CD8-positive, alpha-beta memory T cell (primary cell): Measurements from ENCODE around the gene RGL2. TPM values are rescaled to one million over a fixed set of nuclear protein-coding genes. Genes with fewer than 3 reads are reported as not detected.
A peak's percentile ranks its signal among the peaks of the same experiment; 100 is the strongest.

Experiments used
- CTCF ChIA-PET: fragments of 350-600 bp; sonication (Branson Sonifier 250); formaldehyde crosslinking; loops from one replicate; lab custom pipeline; 2021; ENCODE audit warnings: antibody characterized with exemption; lab: Charles Lee
- POLR2A ChIA-PET: fragments of 350-600 bp; sonication (Branson Sonifier 250); formaldehyde crosslinking; loops from one replicate; lab custom pipeline; 2021; ENCODE audit warnings: antibody characterized with exemption; lab: Charles Lee
- DNase-seq, 5 donors: peaks; one replicate each; pipeline versions ENCODE4 v3.0.0 to v3.0.0-alpha.2; 2020 to 2022; ENCODE audit warnings: mixed read lengths in 1 of 5
- H3K27ac ChIP-seq: one replicate; pipeline ENCODE4 v1.7.0; 2013; ENCODE audit warnings: low read depth, mild to moderate bottlenecking, low read length, moderate library complexity
- H3K27me3 ChIP-seq: 2 replicates; pipeline ENCODE4 v1.7.0; 2013; ENCODE audit warnings: low read length, mild to moderate bottlenecking; ENCODE audit not compliant: insufficient read depth, poor library complexity, severe bottlenecking
- H3K36me3 ChIP-seq: 2 replicates; pipeline ENCODE4 v1.7.0; 2013; ENCODE audit warnings: mild to moderate bottlenecking, low read length, moderate library complexity; ENCODE audit not compliant: insufficient read depth
- H3K4me1 ChIP-seq: 2 replicates; pipeline ENCODE4 v1.7.0; 2013; ENCODE audit warnings: mild to moderate bottlenecking, low read length, moderate library complexity; ENCODE audit not compliant: insufficient read depth
- H3K4me3 ChIP-seq: 2 replicates; pipeline ENCODE4 v1.7.0; 2013; ENCODE audit warnings: mild to moderate bottlenecking, low read length
- H3K9me3 ChIP-seq: 2 replicates; pipeline ENCODE4 v1.7.0; 2013; ENCODE audit warnings: mild to moderate bottlenecking, low read length
- H3K27ac Mint-ChIP-seq, 8 donors: one replicate each; pipeline ENCODE4 v1.8.0; 2020 to 2021; ENCODE audit warnings: mixed read lengths in 8 of 8, mild to moderate bottlenecking in 6 of 8, inconsistent platforms in 3 of 8, moderate library complexity in 3 of 8
- H3K27me3 Mint-ChIP-seq, 2 donors: one replicate each; pipeline ENCODE4 v1.8.0; 2020 to 2021; ENCODE audit warnings: mixed read lengths in 2 of 2, mild to moderate bottlenecking in 1 of 2, moderate library complexity in 1 of 2
- H3K36me3 Mint-ChIP-seq, 3 donors: one replicate each; pipeline ENCODE4 v1.8.0; 2020 to 2021; ENCODE audit warnings: mixed read lengths in 3 of 3, inconsistent platforms in 1 of 3, mild to moderate bottlenecking in 1 of 3
- H3K4me1 Mint-ChIP-seq, 3 donors: one replicate each; pipeline ENCODE4 v1.8.0; 2020 to 2021; ENCODE audit warnings: mixed read lengths in 3 of 3, inconsistent platforms in 1 of 3, mild to moderate bottlenecking in 1 of 3
- H3K4me3 Mint-ChIP-seq, 7 donors: one replicate each; pipeline ENCODE4 v1.8.0; 2020 to 2021; ENCODE audit warnings: mixed read lengths in 7 of 7, mild to moderate bottlenecking in 6 of 7, moderate library complexity in 4 of 7, inconsistent platforms in 2 of 7
- H3K9me3 Mint-ChIP-seq, 5 donors: one replicate each; pipeline ENCODE4 v1.8.0; 2020 to 2022; ENCODE audit warnings: mixed read lengths in 5 of 5, mild to moderate bottlenecking in 3 of 5, moderate library complexity in 2 of 5, inconsistent platforms in 1 of 5
- polyA plus RNA-seq: library from polyadenylated mRNA; unstranded; fragments of 300-500 nt; fragmentation: Illumina TruSeq; gene quantifications from one replicate; pipeline ENCODE4 v1.2.3, GENCODE V29; 2021
- total RNA-seq, 2 experiments: library from RNA; stranded (reverse); gene quantifications; one replicate each; pipeline ENCODE4 v1.2.3, GENCODE V29; 2021

RGL2 gene
- total and polyA plus RNA-seq, 3 experiments from 2014 or later, result 10.4 to 22.9 (median 20.5) TPM

DNA sequence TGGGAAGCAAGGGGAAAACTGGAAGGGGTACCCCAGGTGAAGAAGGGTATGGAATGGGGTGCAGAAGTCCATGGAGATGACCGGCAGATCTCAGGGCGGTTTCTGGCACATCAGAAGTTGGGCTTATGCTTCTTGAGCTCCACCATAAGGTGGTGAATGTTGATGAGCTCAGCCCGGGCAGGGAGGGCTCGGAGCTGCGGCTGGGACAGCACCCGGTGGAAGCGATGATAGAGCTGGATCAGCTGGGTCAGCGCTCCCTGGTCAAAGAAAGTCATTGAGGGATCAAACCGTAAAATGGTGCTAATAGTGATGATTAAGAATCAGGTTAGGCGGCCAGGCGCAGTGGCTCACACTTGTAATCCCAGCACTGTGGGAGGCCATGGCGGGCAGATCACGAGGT, 48.0 kb downstream of the RGL2 start:
- peaks cover 0 to 34% (median 13%) of the 10 kb centered on the region in 3 donors for H3K36me3 Mint-ChIP-seq
- no peaks in the 10 kb centered on the region for H3K27me3 ChIP-seq
- H3K27ac ChIP-seq, result no peak overlapping the region
- DNase-seq, result no peak
- no peaks in the 10 kb centered on the region for H3K9me3 Mint-ChIP-seq
- peaks cover 32 to 42% (median 38%) of the 10 kb centered on the region in 3 donors for H3K4me1 Mint-ChIP-seq
- no peaks in the 10 kb centered on the region for H3K9me3 ChIP-seq
- H3K4me1 ChIP-seq, result peaks cover 24% of the 10 kb centered on the region
- no peak overlapping the region for H3K4me3 ChIP-seq
- CTCF ChIA-PET, result interaction anchor here (2.3 to 4.8 kb wide), 3 partner anchors 10 to 90 kb away, joined by 13 to 101 read pairs (median 33); partner anchors contain the start of genes RPS18 and VPS52
- H3K27ac Mint-ChIP-seq, result peak overlapping the region in 6 of 8 donors; percentile 34 to 98 (median 97)
- POLR2A ChIA-PET, result interaction anchor here (1.0 to 4.4 kb wide), 3 partner anchors 21 to 93 kb away, joined by 3 to 26 read pairs (median 24); partner anchors contain the start of genes B3GALT4, RPS18 and VPS52
- H3K4me3 Mint-ChIP-seq, result peak overlapping the region in 6 of 7 donors; percentile 59 to 94 (median 86)
- peaks cover 2 to 4% of the 10 kb centered on the region in 2 donors for H3K27me3 Mint-ChIP-seq
- peaks cover 7% of the 10 kb centered on the region for H3K36me3 ChIP-seq

DNA sequence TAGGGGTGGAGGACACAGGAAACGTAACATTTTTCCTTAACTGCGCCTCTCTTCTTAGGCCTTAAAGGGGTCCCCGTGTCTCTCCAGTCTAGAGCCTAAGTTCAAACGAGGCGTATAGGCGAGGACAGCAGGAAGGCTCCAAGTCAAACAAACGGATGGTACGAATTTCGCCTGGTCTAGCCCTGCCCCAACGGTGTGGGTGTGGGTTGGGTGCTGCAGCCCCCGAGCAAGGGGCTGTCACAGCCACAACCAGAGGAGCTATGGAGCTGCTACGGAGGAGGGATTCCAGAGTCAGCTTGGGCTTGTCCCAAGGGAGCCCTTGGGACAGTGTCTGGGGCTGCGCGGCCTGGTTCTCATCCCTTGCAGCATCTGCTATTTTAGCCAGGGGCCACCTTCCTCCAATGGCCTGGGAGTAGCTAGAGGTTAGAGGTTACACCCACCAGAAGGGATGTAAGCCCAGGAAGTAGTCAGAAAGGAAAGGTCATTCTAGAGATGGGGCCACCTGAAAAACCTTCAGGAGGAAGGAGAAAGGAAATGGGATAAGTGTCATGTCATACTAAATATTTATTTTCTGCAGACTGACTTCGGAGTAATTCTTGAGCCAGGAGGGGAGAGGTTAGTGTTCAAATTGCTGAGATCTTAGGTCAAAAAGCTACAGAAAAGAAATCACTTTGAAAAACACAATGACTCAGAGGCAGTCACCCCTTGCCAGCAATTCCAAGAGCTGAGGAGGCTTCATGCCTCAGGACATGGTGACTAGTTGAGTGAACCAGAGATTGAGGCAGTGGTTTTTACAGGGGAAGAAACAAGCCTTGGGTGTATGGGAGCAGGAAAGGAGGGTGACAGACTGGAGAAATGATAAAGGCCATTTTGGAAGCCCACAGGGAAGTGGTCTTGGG, 48.8 kb downstream of the RGL2 start:
- ChIA-PET POLR2A (interaction anchor here (0.5 to 4.4 kb wide), 14 partner anchors 14 to 278 kb away, joined by 3 to 26 read pairs (median 6); partner anchors contain the start of genes B3GALT4, HSD17B8, PFDN6 and RING1), CTCF (interaction anchor here (0.9 to 4.8 kb wide), 13 partner anchors 11 to 168 kb away, joined by 3 to 101 read pairs (median 7); partner anchors contain the start of genes CUTA, RGL2, RPS18 and VPS52)
- H3K36me3 ChIP-seq, result peaks cover 7% of the 10 kb centered on the region
- DNase-seq, result no peak
- H3K27ac Mint-ChIP-seq, result peak overlapping the region; percentile 95 to 98 (median 98)
- peak overlapping the region; percentile 74 for H3K4me3 ChIP-seq
- no peaks in the 10 kb centered on the region for H3K9me3 ChIP-seq
- peaks cover 32 to 42% (median 38%) of the 10 kb centered on the region in 3 donors for H3K4me1 Mint-ChIP-seq
- peaks cover 2 to 4% of the 10 kb centered on the region in 2 donors for H3K27me3 Mint-ChIP-seq
- no peaks in the 10 kb centered on the region for H3K27me3 ChIP-seq
- peak overlapping the region; percentile 82 to 96 (median 89) for H3K4me3 Mint-ChIP-seq
- no peaks in the 10 kb centered on the region for H3K9me3 Mint-ChIP-seq
- H3K36me3 Mint-ChIP-seq, result peaks cover 0 to 31% (median 13%) of the 10 kb centered on the region in 3 donors
- peak overlapping the region; percentile 89 for H3K27ac ChIP-seq
- H3K4me1 ChIP-seq, result peaks cover 24% of the 10 kb centered on the region

- peak overlapping the region; percentile 74 for H3K4me3 ChIP-seq
- no peaks in the 10 kb centered on the region for H3K9me3 ChIP-seq
- peaks cover 7% of the 10 kb centered on the region for H3K36me3 ChIP-seq
- H3K27ac Mint-ChIP-seq, result peak overlapping the region; percentile 95 to 99 (median 98)
- H3K27me3 Mint-ChIP-seq, result peaks cover 2 to 4% of the 10 kb centered on the region in 2 donors
- peaks cover 24% of the 10 kb centered on the region for H3K4me1 ChIP-seq
- ChIA-PET POLR2A (interaction anchor here (0.5 to 4.4 kb wide), 17 partner anchors 15 to 277 kb away, joined by 3 to 26 read pairs (median 7); partner anchors contain the start of genes B3GALT4, HSD17B8, PFDN6 and RGL2), CTCF (interaction anchor here (0.7 to 4.8 kb wide), 45 partner anchors 11 to 277 kb away, joined by 3 to 101 read pairs (median 5); partner anchors contain the start of genes B3GALT4, CUTA, HLA-DPA1 and HLA-DPB1)
- peak overlapping the region; percentile 82 to 96 (median 89) for H3K4me3 Mint-ChIP-seq
- no peaks in the 10 kb centered on the region for H3K9me3 Mint-ChIP-seq
- peak; percentile 95 to 98 (median 96) for DNase-seq
- peaks cover 0 to 28% (median 13%) of the 10 kb centered on the region in 3 donors for H3K36me3 Mint-ChIP-seq
- H3K4me1 Mint-ChIP-seq, result peaks cover 32 to 42% (median 38%) of the 10 kb centered on the region in 3 donors
- H3K27me3 ChIP-seq, result no peaks in the 10 kb centered on the region
- H3K27ac ChIP-seq, result peak overlapping the region; percentile 90
These were observed 49.6 kb downstream of the RGL2 start for GRCh38 chr6:33248932-33249731.

DNA sequence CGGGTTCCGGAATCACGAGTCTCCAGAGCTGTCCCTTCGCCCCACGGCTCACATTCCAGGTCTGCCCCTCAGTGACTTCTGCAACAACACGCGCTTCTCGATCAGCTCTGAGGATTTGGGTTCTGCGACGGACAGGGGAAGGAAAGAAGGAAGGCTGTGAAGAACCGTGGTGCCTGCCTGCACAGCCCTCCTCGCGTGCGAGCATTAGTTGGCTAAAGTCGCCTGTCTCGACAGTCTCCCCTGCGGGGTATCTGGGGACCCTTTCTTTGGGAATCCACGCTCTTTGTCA, 50.2 kb downstream of the RGL2 start:
- Histone ChIP-seq H3K36me3 (peaks cover 7% of the 10 kb centered on the region), H3K4me1 (peaks cover 24% of the 10 kb centered on the region), H3K27ac (peak overlapping the region; percentile 90), H3K27me3 (no peaks in the 10 kb centered on the region), H3K4me3 (peak overlapping the region; percentile 70), H3K9me3 (no peaks in the 10 kb centered on the region)
- POLR2A ChIA-PET, result interaction anchor here (0.5 to 4.4 kb wide), 12 partner anchors 22 to 532 kb away, joined by 3 to 24 read pairs (median 8); partner anchors contain the start of genes B3GALT4, HSD17B8, RGL2 and RING1
- Mint-ChIP-seq H3K4me3 (peak overlapping the region; percentile 82 to 96 (median 89)), H3K36me3 (peaks cover 0 to 27% (median 13%) of the 10 kb centered on the region in 3 donors), H3K4me1 (peaks cover 32 to 42% (median 38%) of the 10 kb centered on the region in 3 donors), H3K27me3 (peaks cover 2 to 4% of the 10 kb centered on the region in 2 donors), H3K9me3 (no peaks in the 10 kb centered on the region), H3K27ac (peak overlapping the region; percentile 95 to 99 (median 98))
- DNase-seq, result peak in 1 of 5 donors; percentile 18
- CTCF ChIA-PET, result interaction anchor here (0.7 to 4.8 kb wide), 46 partner anchors 10 to 277 kb away, joined by 3 to 101 read pairs (median 5); partner anchors contain the start of genes B3GALT4, CUTA, HLA-DPA1 and HLA-DPB1

- no peaks in the 10 kb centered on the region for H3K9me3 ChIP-seq
These were observed 50.6 kb downstream of the RGL2 start for GRCh38 chr6:33247977-33248642.

GRCh38 chr6:33243476-33243875, 55.3 kb downstream of the RGL2 start:
- H3K27me3 Mint-ChIP-seq, result peaks cover 5 to 24% of the 10 kb centered on the region in 2 donors
- Histone ChIP-seq H3K4me3 (no peak overlapping the region), H3K4me1 (peaks cover 6% of the 10 kb centered on the region), H3K27ac (no peak overlapping the region), H3K27me3 (no peaks in the 10 kb centered on the region), H3K9me3 (no peaks in the 10 kb centered on the region), H3K36me3 (no peaks in the 10 kb centered on the region)
- DNase-seq, result no peak
- no peaks in the 10 kb centered on the region for H3K9me3 Mint-ChIP-seq
- no peaks in the 10 kb centered on the region for H3K36me3 Mint-ChIP-seq
- POLR2A ChIA-PET, result interaction anchor here (0.7 kb wide), 1 partner anchor 374 kb away, joined by 3 read pairs; no protein-coding TSS in a partner anchor
- no peak overlapping the region for H3K4me3 Mint-ChIP-seq
- H3K27ac Mint-ChIP-seq, result peak overlapping the region in 1 of 8 donors; percentile 41
- peaks cover 9 to 15% (median 13%) of the 10 kb centered on the region in 3 donors for H3K4me1 Mint-ChIP-seq
- CTCF ChIA-PET, result no interaction called here

More at GRCh38 chr6:33247977-33248642, 50.6 kb downstream of the RGL2 start:
- Histone ChIP-seq H3K27ac (peak overlapping the region; percentile 90), H3K4me1 (peaks cover 24% of the 10 kb centered on the region), H3K36me3 (peaks cover 7% of the 10 kb centered on the region), H3K27me3 (no peaks in the 10 kb centered on the region), H3K4me3 (peak overlapping the region; percentile 70)
- Mint-ChIP-seq H3K36me3 (peaks cover 0 to 27% (median 13%) of the 10 kb centered on the region in 3 donors), H3K9me3 (no peaks in the 10 kb centered on the region), H3K27me3 (peaks cover 2 to 8% of the 10 kb centered on the region in 2 donors), H3K4me3 (peak overlapping the region; percentile 82 to 96 (median 89)), H3K4me1 (peaks cover 32 to 42% (median 38%) of the 10 kb centered on the region in 3 donors), H3K27ac (peak overlapping the region; percentile 95 to 99 (median 98))
- DNase-seq, result peak; percentile 81 to 91 (median 87)
- CTCF ChIA-PET, result interaction anchor here (0.7 to 4.8 kb wide), 49 partner anchors 10 to 276 kb away, joined by 3 to 101 read pairs (median 5); partner anchors contain the start of genes B3GALT4, CUTA, HLA-DPA1 and HLA-DPB1
- POLR2A ChIA-PET, result interaction anchor here (0.5 to 4.4 kb wide), 13 partner anchors 23 to 533 kb away, joined by 3 to 24 read pairs (median 6); partner anchors contain the start of genes B3GALT4, HSD17B8, RING1 and RPS18
